NCI-H128 (cell line): Measurements from ENCODE around the gene CPT1C.

Source experiments
- DNase-seq: peaks from one replicate; lab custom pipeline; 2025; ENCODE audit not compliant: unreplicated experiment; lab: John Stamatoyannopoulos, UW

The CPT1C gene

DNA sequence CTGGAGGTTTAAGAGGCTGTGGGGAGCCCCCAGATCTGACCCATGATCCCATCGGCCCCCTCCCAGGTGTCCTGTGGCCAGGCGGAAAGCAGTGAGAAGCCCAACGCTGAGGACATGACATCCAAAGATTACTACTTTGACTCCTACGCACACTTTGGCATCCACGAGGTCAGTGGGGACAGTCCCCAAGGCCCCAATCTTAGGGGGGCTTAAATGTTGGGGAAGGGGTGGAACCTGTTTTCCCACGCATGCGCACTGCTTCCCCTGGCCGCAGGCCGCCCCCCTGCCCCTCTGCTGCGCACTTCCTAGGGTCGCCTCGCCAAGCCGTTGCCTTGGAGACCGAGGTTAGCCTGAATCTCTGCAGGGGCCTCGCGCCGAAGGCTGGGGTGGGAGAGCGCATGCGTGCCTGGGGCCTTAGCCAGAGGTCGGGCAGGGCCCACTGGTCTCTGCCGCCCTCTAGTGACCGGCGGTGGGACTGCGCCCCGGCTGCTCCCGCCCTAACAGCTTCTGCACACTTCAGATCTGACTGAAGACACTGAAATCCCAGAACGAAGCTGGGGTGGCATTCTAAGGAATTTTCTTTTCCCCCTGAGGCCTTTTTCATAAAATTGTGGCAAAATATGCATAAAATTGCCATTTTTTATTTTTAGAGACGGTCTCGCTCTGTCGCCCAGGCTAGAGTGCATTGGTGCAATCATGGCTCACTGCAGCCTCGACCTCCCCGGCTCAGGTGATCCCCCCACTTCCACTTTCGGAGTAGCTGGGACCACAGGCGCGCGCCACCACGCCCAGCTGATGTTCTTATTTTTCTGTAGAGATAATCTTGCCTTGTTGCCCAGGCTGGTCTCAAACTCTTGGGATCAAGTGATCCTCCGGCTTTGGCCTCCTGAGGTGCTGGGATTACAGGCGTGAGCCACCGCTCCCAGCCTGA lies 10.2 kb upstream of the CPT1C start:
- DNase-seq: peak; percentile 75

DNA sequence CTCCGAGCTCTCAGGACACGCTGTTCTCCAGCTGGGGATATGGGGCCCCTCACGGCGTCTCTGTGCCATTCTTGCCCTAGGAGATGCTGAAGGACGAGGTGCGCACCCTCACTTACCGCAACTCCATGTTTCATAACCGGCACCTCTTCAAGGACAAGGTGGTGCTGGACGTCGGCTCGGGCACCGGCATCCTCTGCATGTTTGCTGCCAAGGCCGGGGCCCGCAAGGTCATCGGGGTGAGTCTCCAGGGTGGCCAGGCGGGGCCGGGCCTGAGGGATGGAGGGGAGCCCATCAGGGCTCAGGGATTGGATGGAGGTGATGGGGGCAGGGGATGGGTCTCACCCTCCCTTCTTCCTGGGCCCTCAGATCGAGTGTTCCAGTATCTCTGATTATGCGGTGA lies 9.1 kb upstream of the CPT1C start:
- no peak for DNase-seq

DNA sequence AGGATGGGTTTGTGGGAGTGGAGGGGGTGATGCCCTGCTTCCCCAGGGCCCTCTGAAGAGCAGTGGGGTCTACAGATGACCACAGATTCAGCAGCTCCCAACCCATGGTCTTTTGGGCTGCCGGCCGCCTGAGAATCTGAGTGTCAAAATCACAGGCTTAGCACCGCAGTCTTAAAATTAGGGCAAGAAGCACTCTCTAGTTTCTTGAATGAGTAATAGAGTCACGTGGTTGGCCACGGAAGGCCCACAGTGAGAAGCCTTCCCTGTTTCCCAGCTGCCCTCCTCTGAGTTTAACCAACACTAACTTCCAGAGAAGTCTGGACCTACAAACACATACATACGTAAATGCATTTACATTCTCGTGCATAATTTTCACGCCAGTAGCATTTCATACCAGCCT lies 8.6 kb upstream of the CPT1C start:
- no peak for DNase-seq

DNA sequence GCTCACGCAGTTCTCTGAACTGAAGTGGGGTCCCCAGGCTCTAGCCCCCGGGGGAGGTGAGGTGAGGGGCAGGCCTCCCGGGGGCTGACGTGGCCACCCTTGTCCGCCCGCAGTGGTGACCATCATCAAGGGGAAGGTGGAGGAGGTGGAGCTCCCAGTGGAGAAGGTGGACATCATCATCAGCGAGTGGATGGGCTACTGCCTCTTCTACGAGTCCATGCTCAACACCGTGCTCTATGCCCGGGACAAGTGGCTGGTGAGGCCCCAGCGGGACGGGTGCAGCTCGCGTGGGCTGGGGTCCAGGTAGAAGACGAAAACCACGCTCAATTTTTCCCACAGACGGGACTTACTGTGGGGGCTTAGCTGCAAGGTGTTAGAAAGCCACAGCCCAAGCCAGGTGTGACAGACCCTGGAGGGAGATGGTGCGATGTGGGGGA lies 7.1 kb upstream of the CPT1C start:
- no peak for DNase-seq

DNA sequence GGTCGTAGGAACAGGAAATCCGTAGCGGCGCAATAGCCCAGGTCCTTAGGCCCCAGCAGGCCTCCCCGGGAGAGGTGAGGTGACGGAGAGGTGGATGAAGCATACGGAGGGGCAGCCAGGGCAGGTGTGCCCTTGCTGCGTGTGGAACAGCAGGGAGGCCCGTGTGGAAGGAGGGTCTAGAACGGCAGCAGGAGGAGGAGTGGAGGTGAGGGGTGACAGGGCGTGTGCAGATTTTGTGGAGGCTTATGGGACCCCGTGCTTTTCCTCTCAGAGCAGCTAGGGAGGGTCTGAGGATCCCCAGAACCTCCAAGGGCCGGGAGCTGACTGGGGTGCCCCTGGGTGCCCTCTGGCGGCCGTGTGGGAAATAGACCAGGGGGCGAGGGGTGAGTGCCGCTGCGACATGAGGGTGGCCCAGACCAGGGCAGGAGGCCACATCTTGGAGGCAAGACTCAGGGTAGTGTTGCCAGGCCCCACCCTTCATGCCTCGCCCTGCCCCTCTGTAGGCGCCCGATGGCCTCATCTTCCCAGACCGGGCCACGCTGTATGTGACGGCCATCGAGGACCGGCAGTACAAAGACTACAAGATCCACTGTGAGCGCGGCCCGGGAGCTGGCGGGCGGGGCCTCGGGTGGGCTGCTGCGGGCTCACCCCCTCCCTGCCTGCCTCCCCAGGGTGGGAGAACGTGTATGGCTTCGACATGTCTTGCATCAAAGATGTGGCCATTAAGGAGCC lies 6.5 kb upstream of the CPT1C start:
- DNase-seq: no peak

DNA sequence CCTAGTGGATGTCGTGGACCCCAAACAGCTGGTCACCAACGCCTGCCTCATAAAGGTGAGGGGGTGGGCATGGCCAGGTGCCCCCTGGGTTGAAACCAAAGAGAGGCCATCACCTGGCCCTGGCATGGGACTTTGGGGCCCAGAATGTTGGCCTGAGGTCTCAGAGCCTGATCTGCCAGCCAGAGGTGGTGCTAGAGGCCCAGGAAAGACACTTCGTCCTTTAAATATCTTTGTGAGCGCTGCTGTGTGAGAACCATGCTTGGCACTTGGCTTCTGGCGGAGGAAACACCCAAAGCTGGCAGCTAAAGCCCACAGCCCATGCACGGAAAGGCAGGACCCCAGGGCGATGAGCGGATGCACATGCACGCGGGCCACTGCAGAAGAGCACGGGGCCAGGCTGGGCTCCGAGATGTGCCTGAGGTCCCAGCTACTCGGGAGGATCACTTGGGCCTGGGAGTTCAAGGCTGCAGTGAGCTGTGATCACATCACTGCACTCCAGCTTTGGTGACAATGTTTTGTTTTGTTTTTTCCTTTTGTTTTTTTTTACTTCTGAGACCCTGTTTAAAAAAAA lies 5.8 kb upstream of the CPT1C start:
- DNase-seq: no peak

DNA sequence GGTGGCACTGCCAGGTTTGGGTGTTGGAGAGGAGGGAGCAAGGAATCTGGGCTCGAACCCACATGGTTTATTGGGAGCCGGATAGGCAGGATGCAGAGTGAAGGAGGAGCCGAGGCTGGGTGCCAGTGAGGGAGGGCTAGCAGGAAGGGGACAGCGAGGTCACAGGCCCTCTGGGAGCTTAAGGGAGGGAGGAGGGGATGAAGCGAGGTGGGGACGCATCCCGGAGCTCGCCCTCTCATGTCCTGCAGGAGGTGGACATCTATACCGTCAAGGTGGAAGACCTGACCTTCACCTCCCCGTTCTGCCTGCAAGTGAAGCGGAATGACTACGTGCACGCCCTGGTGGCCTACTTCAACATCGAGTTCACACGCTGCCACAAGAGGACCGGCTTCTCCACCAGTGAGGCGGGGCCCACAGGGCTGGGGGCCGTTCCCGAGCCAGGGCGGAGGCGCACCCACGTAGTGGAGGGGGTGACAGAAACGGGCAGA lies 5.0 kb upstream of the CPT1C start:
- DNase-seq: no peak

DNA sequence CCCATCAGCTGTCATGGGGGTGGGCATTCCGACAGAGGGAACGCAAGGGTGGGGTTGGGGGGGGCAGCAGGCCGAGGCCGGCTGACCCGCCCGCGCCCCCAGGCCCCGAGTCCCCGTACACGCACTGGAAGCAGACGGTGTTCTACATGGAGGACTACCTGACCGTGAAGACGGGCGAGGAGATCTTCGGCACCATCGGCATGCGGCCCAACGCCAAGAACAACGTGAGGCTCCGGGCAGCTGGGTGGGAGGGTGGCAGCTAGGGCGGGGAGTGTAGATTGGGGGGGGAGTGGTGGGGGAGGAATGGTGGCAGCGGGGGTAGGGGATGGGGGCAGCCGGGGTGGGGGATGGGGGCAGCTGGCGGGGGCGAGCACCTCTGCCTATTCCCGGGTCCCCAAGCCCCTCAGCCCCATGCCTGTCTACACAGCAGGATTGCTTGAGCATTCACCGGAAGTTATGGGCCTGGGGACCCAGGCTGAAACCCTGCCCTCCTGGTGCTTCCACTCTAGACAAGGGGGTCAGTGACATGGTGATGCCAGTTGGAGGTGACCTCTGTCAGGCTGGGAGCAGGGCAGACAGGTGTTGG lies 4.3 kb upstream of the CPT1C start:
- DNase-seq: no peak

DNA sequence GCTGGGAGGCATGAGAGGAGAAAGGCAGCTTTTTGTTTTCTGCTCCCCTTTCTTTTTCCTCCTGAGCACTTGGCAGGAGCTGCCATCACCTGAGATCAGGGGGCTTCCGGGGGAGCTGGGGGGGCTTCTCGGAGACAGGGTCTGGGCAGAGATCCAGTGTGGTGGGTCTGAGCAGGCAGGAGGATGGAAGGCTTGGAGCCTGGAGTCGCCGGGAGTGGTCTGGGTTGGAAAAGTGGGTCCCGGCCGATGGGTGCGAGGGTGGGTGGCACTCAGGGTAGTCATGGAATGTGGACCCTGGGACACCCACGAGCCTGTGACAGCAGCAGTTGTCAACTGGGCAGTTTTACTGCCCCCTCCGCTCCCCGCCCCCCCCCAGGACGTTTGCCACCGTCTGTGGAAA lies 3.8 kb upstream of the CPT1C start:
- no peak for DNase-seq

DNA sequence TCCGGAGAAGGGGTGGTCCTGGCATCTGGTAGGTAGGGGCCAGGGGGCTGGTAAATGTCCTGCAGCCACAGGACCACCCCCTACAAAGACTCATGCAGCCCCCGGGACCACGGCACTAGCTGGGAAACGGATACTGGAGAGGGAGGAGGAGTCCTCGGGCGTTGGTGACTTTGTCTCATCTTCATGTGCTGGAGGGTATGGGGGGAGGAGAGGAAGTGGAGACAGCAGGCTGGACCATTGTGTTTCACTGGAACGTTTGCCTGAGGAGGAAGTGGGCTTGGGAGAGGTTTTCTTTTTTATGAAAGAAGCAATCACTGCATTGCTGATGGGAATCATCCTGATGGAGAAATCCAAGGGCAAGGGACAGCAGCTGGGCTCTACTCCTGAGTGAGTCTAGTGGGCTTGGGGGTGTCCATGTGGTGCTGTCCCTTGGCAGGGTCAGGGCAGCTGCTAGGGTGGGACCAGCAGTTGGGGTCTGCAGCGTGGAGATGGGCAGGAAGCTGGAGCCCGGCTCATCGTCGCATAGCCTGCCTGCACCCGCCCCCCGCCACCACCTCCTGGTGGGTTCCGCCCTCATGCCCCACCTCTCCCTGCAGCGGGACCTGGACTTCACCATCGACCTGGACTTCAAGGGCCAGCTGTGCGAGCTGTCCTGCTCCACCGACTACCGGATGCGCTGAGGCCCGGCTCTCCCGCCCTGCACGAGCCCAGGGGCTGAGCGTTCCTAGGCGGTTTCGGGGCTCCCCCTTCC lies 3.2 kb upstream of the CPT1C start:
- DNase-seq: no peak

DNA sequence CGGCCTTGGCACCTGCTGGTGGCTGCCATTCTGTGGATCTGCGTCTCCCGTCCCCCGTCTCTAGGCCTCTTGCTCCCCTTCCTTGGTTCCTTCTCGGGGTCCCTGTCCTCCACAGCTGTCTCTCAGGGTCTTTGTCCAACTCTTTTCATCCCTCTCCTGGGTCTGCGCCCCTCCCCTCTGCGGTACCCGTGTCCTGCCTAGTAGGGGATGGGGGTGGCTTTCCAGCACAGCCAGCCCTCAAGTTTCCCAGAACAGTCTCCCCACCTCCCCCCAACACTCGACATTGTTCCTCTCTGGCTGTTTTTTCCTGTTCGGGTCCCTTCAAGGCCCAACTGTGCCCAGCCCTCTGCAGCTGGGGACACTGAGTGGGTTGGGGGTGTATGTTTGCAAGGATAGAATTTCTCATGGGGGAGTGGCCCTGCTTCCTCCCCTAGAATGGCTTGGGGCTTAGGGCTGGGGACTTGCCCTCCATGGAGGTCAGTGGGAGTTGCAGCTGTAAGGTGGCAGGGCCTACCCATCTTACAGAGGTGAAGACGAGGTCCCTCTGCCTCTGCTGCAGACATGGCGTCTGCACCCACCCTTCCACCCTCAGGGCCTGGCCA lies 2.3 kb upstream of the CPT1C start:
- DNase-seq: no peak

DNA sequence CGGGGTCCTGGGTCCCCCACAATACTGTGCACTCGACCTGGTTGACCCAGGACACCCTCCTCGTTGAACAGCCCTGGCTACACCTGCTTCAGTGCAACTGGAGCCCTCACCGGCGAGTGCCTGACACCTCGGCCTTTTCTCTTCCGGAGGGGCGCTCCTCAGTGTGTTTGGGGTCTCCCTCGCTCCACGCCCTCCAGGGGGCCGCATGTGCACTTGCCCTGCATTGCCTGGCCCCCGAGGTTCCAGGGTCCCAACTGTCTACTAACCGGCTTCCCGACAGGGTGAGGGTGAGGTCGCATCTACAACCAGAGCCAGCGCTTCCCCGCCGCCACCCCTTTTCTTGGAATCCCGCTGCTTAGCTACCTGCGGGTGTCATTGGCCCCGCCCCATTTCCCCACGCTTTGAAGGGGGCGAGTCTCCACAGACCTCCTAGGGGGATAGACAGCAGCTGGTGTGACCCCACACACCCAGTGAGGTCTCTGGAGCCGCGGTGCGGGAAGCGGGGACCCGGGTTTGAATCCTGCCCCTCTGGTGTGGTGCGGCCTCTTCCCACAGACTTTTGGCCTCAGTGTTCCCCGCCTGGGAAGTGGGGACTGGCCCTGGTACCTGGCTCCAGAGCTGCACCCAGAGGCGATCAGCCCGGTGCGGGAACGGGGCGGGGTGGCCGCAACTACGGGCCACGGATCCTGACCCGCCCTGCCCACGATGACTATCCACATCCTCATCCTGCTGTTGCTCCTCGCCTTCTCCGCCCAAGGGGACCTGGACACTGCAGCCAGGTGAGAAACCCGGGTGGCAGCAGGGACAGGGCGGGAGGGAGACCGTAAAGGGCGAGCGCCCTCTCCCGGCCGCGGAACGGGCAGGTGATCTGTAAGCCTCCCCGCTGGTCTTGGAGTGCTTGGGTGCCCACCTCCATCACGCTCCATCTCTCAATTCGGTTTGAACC lies 1.5 kb upstream of the CPT1C start, which contains the start of gene ADM5:
TSS of gene ADM5 (plus strand) at position 462 of the 946 bp plus-strand sequence. CDS start at position 706, 244 bp downstream.
- peak; percentile 66 for DNase-seq

DNA sequence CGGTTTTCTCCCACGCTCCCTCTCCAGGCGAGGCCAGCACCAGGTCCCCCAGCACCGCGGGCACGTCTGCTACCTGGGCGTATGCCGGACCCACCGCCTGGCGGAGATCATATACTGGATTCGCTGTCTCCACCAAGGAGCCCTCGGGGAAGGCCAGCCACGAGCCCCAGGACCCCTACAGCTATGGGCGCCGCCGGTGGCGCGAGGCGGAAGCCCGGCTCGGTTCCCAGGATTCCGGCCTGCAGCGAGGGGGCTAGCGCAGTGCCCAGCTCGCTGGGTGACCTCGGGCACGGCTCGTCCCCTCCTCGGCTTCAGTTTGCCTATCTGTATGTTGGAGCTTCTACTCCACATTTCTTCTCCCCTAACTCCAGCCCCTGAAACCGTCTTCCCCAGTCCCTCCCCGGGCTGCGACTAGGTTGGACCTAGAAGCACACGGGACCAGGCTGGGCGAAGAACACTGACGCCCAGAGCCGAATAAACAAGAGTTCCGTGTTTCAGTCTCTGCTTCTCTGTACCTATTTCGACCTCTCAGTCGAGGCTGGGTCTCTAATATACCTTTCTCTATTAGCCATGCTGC lies 749 bp upstream of the CPT1C start:
- no peak for DNase-seq

DNA sequence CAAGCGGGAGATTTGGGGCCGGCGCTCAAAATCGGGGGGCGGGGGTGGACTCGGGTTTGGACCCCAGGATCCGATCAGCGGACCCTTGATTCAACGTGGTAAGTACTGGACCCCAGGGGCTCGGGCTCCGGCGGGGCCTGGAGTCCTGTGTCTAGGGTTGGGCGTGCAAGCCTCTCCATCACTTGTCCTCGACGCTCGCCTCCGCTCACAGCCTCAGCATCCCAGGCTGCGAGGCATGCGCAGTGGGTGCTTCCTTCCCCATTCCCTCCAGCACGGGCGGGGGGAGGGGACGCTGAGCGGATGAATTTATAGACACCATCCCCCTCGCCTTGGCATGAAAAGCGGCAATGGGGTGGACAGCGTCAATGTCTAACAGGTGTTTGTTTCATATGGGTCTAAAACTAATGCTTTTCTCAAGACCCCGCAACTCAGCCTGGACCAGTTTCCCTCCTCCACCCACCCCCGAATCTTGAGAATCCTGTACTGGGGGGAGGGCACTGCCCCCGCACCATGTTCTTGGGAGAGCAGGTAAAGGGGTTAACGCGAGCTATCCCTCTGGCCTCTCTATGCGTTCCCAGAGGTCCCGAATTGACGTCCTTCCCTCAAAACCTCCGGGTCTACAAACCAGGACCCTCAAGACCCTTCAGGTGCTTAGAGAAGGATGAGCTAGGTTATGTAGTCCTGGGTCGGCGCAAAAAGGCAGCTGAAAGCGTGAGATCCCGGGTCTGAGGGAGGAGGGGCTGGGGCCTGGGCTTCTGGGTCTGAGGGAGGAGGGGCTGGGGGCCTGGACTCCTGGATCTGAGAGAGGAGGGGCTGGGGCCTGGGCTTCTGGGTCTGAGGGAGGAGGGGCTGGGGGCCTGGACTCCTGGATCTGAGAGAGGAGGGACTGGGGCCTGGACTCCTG lies 579 bp downstream of the CPT1C start:
- DNase-seq: peak; percentile 66

DNA sequence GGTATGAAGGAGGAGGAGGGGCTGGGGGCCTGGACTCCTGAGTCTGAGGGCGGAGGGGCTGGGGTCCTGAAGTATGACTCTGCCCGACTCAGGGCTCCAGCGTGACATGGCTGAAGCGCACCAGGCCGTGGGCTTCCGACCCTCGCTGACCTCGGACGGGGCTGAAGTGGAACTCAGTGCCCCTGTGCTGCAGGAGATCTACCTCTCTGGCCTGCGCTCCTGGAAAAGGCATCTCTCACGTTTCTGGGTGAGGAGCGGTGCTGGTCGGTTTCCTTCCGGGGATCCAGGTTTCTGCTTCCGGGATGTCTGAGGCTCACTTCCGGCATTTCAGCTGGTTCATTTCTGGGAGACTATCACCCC lies 1.2 kb downstream of the CPT1C start:
- DNase-seq: no peak

DNA sequence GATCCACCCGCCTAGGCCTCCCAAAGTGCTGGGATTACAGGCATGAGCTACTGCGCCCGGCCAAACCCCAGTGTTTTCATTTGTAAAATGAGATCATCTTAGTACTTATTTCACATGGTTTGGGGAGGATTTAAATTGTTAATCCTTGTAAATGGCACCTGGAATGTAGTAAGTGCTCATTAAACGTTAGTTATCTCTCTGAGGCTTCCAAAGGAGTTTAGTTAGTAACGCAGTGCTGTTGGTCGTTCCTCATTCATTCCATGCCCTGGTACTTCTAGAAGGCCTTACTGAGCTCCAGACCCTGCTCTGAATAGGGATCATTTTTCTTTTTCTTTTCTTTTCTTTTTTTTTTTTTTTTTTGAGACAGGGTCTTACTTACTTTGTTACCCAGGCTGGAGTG lies 5.2 kb downstream of the CPT1C start:
- DNase-seq: no peak

DNA sequence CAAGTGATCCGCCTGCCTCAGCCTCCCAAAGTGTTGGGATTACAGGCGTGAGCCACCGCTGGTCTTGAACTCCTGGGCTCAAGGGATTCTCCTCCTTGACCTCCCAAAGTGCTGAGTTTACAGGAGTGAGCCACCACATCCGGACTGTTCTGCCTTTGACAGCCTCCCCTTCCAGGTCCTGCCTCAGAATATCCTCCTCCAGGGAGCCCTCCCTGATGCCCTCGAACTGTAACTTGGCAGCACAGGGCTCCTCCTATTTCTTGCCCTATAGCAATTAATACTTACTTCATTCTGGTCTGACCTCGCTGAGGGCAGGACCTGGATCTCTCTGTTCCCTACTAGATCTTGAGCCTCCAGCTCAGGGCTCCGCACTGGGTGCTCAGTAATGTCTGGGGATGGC lies 5.9 kb downstream of the CPT1C start:
- no peak for DNase-seq

DNA sequence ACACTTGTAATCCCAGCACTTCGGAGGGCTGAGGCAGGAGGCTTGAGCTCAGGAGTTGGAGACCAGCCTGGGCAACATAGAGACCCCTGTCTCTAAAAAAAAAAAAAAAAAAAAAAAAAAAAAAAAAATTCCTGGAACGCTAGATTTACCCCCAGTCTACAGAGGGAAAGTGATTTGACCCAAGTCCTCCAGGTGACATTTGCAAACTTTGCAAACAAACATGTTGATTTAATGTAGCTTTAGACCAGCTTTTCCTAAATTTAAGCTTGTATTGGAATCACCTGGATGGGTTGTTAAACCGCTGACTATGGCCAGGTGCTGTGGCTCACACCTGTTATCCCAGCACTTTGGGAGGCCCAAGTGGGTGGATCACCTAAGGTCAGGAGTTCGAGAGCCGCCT lies 8.4 kb downstream of the CPT1C start:
- DNase-seq: no peak
